GM12878 (cell line): ENCODE data around the gene CAMK2A. TPM values are rescaled to one million over a fixed set of nuclear protein-coding genes. Genes with fewer than 3 reads are reported as not detected.

Source experiments
- ATAC-seq: fragments of 200-7000 bp; cut with Tn5 transposase; 3 replicates; pipeline ENCODE4 v1.9.1; 2020; ENCODE audit warnings: mild to moderate bottlenecking, moderate library complexity
- BruUV-seq: library from RNA; stranded (reverse); fragments of 400-500 nt; replicated peaks from 2 replicates; lab custom pipeline; 2021; lab: Mats Ljungman, UMichigan
- CTCF ChIA-PET: fragments of 300-600 bp; sonication (Branson Sonifier 250); formaldehyde crosslinking; extraction: SDS; loops from one replicate; lab custom pipeline; 2021; ENCODE audit warnings: inconsistent platforms; lab: Yijun Ruan, JAX
- POLR2A ChIA-PET: fragments of 350-600 bp; formaldehyde crosslinking; extraction: SDS; loops from one replicate; lab custom pipeline; 2021; ENCODE audit warnings: inconsistent platforms; lab: Charles Lee
- RAD21 ChIA-PET: fragments of 300-600 bp; sonication (Branson Sonifier 250); formaldehyde crosslinking; loops from one replicate; lab custom pipeline; 2023; ENCODE audit warnings: antibody characterized with exemption; ENCODE audit not compliant: unreplicated experiment; lab: Charles Lee
- SMC1A ChIA-PET: fragments of 300-600 bp; sonication (Branson Sonifier 250); formaldehyde crosslinking; loops from one replicate; lab custom pipeline; 2023; ENCODE audit not compliant: unreplicated experiment, uncharacterized antibody; lab: Charles Lee
- DNase-seq: peaks from one replicate; pipeline ENCODE4 v3.0.0-alpha.2; 2011; ENCODE audit warnings: low read depth, low spot score
- FAIRE-seq: peaks from 3 replicates; lab custom pipeline; 2011; peaks lifted over from hg19 to GRCh38; lab: Jason Lieb, UNC
- H2AFZ ChIP-seq: 2 replicates; pipeline ENCODE4 v1.6.0; 2011; ENCODE audit warnings: low read depth, low read length, control low read depth; ENCODE audit not compliant: control insufficient read depth
- H3K27ac ChIP-seq: 2 replicates; pipeline ENCODE4 v1.5.1; 2011; ENCODE audit warnings: control low read depth; ENCODE audit not compliant: control insufficient read depth, insufficient read depth
- H3K27me3 ChIP-seq, 2 experiments: replicated peaks in 1 of 2; 2 replicates each; pipeline versions ENCODE4 v1.6.0 to v1.6.1; 2011; ENCODE audit warnings: low read length in 1 of 2; ENCODE audit not compliant: control insufficient read depth in 2 of 2, insufficient read depth in 2 of 2
- H3K36me3 ChIP-seq, 2 experiments: 2 replicates each; pipeline ENCODE4 v1.5.1; 2011; ENCODE audit warnings: low read length in 1 of 2; ENCODE audit not compliant: control insufficient read depth in 2 of 2, insufficient read depth in 2 of 2
- H3K4me1 ChIP-seq: 2 replicates; pipeline ENCODE4 v1.6.1; 2011; ENCODE audit warnings: mild to moderate bottlenecking, low read length, moderate library complexity, mixed read lengths; ENCODE audit not compliant: control insufficient read depth, insufficient read depth
- H3K4me2 ChIP-seq: 2 replicates; pipeline ENCODE4 v1.6.0; 2011; ENCODE audit warnings: control low read depth; ENCODE audit not compliant: control insufficient read depth, insufficient read depth
- H3K4me3 ChIP-seq: fragments of 200-600 bp; sonication (generic); 2 replicates; pipeline ENCODE4 v1.5.1; 2016
- H3K79me2 ChIP-seq: 2 replicates; pipeline ENCODE4 v1.6.0; 2011; ENCODE audit warnings: low read length; ENCODE audit not compliant: control insufficient read depth, insufficient read depth
- H3K9ac ChIP-seq: 2 replicates; pipeline ENCODE4 v1.8.0; 2011; ENCODE audit warnings: low read length, control low read depth, mixed read lengths; ENCODE audit not compliant: control insufficient read depth, insufficient read depth
- H3K9me3 ChIP-seq: replicated peaks from 3 replicates; pipeline ENCODE4 v1.5.1; 2011; ENCODE audit warnings: mild to moderate bottlenecking, low read length; ENCODE audit not compliant: control insufficient read depth, insufficient read depth
- H4K20me1 ChIP-seq: 2 replicates; pipeline ENCODE4 v1.6.0; 2011; ENCODE audit not compliant: control insufficient read depth, insufficient read depth
- CHD4 ChIP-seq: fragments of 200-600 bp; sonication (generic); IDR thresholded peaks from 2 replicates; pipeline ENCODE4 v1.6.1; 2016; ENCODE audit warnings: mild to moderate bottlenecking
- CREB1 ChIP-seq: IDR thresholded peaks from 2 replicates; pipeline ENCODE4 v1.6.1; 2012; ENCODE audit warnings: low read depth, mild to moderate bottlenecking, inconsistent platforms
- ESRRA ChIP-seq: IDR thresholded peaks from 2 replicates; pipeline ENCODE4 v1.6.1; 2012; ENCODE audit warnings: mild to moderate bottlenecking, low read length, improper control_type of control experiment
- HCFC1 ChIP-seq: fragments of 150-350 bp; IDR thresholded peaks from 2 replicates; pipeline ENCODE4 v1.6.1; 2014; ENCODE audit warnings: low read length
- MEF2A ChIP-seq: IDR thresholded peaks from 2 replicates; pipeline ENCODE4 v1.6.1; 2011; ENCODE audit warnings: low read depth, mild to moderate bottlenecking, low read length, moderate library complexity; ENCODE audit not compliant: insufficient read depth
- NFIC ChIP-seq: IDR thresholded peaks from 2 replicates; pipeline ENCODE4 v1.6.1; 2012; ENCODE audit warnings: low read depth, mild to moderate bottlenecking, inconsistent platforms, low read length, moderate library complexity
- NFYA ChIP-seq: IDR thresholded peaks from 2 replicates; pipeline ENCODE4 v1.6.1; 2011; ENCODE audit warnings: low read depth, mild to moderate bottlenecking, low read length, improper control_type of control experiment, borderline replicate concordance
- POLR2AphosphoS5 ChIP-seq: IDR thresholded peaks from 2 replicates; pipeline ENCODE4 v1.6.1; 2011; ENCODE audit warnings: mild to moderate bottlenecking, low read length, inconsistent platforms
- SMC3 ChIP-seq: IDR thresholded peaks from 2 replicates; pipeline ENCODE4 v1.6.1; 2011; ENCODE audit warnings: low read length, improper control_type of control experiment, borderline replicate concordance
- WGBS: methylation state at CpG from one replicate; pipeline ENCODE4 v1.1.6; 2016; ENCODE audit warnings: low lambda C conversion rate; ENCODE audit not compliant: insufficient replicate concordance, insufficient coverage; ENCODE audit errors: missing lambda C conversion rate; 5-methylcytosine and 5-hydroxymethylcytosine counted together
- in situ Hi-C: fragments of 300-500 bp; cut with MboI; formaldehyde crosslinking; loops from 9 replicates; pipeline ENCODE4 v1.14.3; 2018; ENCODE audit warnings: mixed read lengths
- intact Hi-C: fragments of 100-400 bp; cut with micrococcal nuclease; formaldehyde crosslinking; loops from one replicate; pipeline ENCODE4 v1.14.2; 2022; ENCODE audit not compliant: unreplicated experiment
- polyA plus RNA-seq, 11 experiments: library from polyadenylated mRNA; depleted of rRNA in 4 of 11; unstranded in 6 of 11; stranded (reverse) in 5 of 11; fragments of >200 nt; fragmentation: Nextera tagmentation in 4 of 11; fragmentation: Illumina TruSeq in 1 of 11; extraction: Ambion mirVana in 4 of 11; extraction: Trizol in 1 of 11; gene quantifications; 1 replicate in 1 of 11; 2 replicates in 10 of 11; pipeline versions ENCODE4 v1.2.1 to v1.2.3, GENCODE V29; 2011 to 2016; ENCODE audit warnings: inconsistent platforms in 2 of 11, missing spikeins in 2 of 11, low read depth in 1 of 11
- total RNA-seq, 4 experiments: library from RNA; depleted of rRNA in 3 of 4; stranded (reverse); fragments of >200 nt in 3 of 4; fragmentation: Illumina TruSeq in 1 of 4; extraction: Trizol in 1 of 4; gene quantifications; 2 replicates each; pipeline versions ENCODE4 v1.2.1 to v1.2.3, GENCODE V29; 2013 to 2021
- TF ChIP-seq, protein P1 (sequence below): IDR thresholded peaks from 2 replicates; pipeline ENCODE4 v1.6.1; 2011; ENCODE audit warnings: borderline replicate concordance, low read depth, mild to moderate bottlenecking, moderate library complexity, low read length; ENCODE audit not compliant: insufficient read depth, poor library complexity, severe bottlenecking
- TF ChIP-seq, protein P2 (sequence below): IDR thresholded peaks from 2 replicates; pipeline ENCODE4 v1.6.1; 2011; ENCODE audit warnings: low read depth, low read length, improper control_type of control experiment, borderline replicate concordance

Gene CAMK2A
- total and polyA plus RNA-seq, 10 of the 15 experiments (the other 5 are each of a cell fraction or from before 2014, with no cell fraction given), result 0.11 TPM; not detected in 9

DNA sequence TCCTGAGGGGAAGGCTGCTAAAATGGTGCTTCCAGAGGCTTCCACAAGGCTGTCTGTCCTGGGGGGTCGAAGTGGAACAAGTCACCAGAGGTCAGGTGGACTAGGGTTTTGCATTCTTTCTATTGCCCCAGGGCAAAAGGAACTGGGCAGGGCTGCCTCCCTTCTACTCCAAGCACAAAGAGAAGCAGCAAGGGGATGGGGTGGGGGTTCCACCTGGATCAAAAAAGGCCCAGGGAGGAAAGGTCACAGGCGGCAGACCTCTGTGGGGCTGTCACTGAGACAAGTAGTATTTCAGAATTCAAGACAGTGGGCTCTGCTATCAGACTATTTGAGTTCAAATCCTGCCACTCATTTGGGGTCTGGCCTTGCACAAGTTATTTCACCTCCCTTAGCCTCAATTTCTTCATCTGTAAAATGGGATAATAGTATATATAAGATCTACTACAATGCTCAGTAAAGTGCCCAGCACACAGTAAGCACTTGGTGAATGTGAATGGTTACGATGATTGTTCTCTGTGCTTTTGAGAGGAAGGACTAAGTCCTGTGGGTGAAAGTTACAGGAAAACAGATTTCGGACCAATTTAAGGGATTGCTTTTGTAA lies 15.0 kb upstream of the CAMK2A start:
- Histone ChIP-seq H3K9ac (no peak overlapping the region), H4K20me1 (no peaks in the 10 kb centered on the region; the same call in 1 of the 2 replicates), H2AFZ (no peak overlapping the region), H3K27ac (no peak overlapping the region), H3K4me2 (no peak overlapping the region), H3K36me3 (no peaks in the 10 kb centered on the region), H3K4me3 (no peak overlapping the region), H3K79me2 (no peaks in the 10 kb centered on the region), H3K9me3 (no peaks in the 10 kb centered on the region), H3K27me3 (peaks cover 0 to 7% of the 10 kb centered on the region in 2 experiments), H3K4me1 (no peaks in the 10 kb centered on the region)
- SMC1A ChIA-PET, result no interaction called here
- CTCF ChIA-PET, result no interaction called here
- no peak for ATAC-seq
- RAD21 ChIA-PET, result no interaction called here
- no peak for FAIRE-seq
- in situ Hi-C loops (no loop called here), intact Hi-C loops (no loop called here)
- POLR2A ChIA-PET, result no interaction called here
- DNase-seq, result no peak
- TF ChIP-seq ESRRA (no peak), HCFC1 (no peak), CREB1 (no peak)
- 9% methylated on average over 4 of the region's 4 CpGs for WGBS
- no TSS peak for BruUV-seq

DNA sequence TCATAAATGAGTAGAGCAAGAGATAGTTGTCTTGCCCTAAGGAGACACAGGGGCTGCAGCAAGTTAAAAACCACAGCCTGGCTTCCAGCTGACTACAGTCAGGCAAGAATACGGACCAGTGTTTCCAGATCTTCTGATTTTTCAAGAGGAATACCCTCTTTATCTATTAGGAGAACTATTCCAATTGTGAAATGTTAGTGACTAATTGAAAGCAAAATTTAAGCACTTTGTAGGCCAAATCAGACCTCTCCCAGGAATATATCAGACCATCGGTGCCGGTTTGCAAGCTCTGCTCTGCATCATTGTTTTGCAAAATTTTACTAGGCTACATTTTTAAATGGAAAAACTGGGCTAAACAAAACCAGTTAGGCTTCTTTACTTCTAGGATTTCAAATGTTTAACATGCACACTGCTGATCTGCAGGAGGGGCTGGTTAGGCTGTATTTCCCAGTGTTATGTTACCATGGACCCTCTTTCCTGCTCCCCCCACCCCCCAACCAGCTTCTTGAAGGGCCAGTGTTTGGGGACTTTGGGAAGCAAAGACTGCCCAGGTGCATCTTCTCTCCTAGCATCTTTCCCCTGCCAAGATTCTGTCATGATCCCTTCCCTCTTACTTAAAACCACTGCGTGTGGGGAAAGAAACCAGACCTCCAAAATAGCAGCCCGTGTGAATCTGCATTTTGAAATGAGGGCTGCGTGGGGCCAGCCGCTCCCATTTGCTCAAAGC lies 14.2 kb upstream of the CAMK2A start:
- in situ Hi-C loops, result no loop called here
- peaks cover 0 to 5% of the 10 kb centered on the region in 2 experiments; a peak in 3 of 4 replicates for H3K27me3 ChIP-seq
- no peak overlapping the region for H3K4me3 ChIP-seq
- BruUV-seq, result no TSS peak
- H2AFZ ChIP-seq, result no peak overlapping the region
- TF ChIP-seq, protein P1, sequence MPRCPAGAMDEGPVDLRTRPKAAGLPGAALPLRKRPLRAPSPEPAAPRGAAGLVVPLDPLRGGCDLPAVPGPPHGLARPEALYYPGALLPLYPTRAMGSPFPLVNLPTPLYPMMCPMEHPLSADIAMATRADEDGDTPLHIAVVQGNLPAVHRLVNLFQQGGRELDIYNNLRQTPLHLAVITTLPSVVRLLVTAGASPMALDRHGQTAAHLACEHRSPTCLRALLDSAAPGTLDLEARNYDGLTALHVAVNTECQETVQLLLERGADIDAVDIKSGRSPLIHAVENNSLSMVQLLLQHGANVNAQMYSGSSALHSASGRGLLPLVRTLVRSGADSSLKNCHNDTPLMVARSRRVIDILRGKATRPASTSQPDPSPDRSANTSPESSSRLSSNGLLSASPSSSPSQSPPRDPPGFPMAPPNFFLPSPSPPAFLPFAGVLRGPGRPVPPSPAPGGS, result no peak
- TF ChIP-seq, protein P2, sequence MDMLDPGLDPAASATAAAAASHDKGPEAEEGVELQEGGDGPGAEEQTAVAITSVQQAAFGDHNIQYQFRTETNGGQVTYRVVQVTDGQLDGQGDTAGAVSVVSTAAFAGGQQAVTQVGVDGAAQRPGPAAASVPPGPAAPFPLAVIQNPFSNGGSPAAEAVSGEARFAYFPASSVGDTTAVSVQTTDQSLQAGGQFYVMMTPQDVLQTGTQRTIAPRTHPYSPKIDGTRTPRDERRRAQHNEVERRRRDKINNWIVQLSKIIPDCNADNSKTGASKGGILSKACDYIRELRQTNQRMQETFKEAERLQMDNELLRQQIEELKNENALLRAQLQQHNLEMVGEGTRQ, result no peak
- TF ChIP-seq NFYA (no peak), SMC3 (no peak), POLR2AphosphoS5 (no peak), NFIC (no peak), MEF2A (no peak), CHD4 (no peak)
- no peak overlapping the region for H3K4me2 ChIP-seq
- FAIRE-seq (no peak), DNase-seq (no peak), ATAC-seq (no peak)
- no peaks in the 10 kb centered on the region for H3K4me1 ChIP-seq
- ChIA-PET SMC1A (no interaction called here), CTCF (interaction anchor here (0.6 kb wide), 1 partner anchor 197 kb away, joined by 3 read pairs; no protein-coding TSS in a partner anchor), POLR2A (no interaction called here), RAD21 (no interaction called here)
- no peaks in the 10 kb centered on the region; the same call in 1 of the 2 replicates for H4K20me1 ChIP-seq
- no peaks in the 10 kb centered on the region for H3K79me2 ChIP-seq
- H3K9ac ChIP-seq, result no peak overlapping the region
- WGBS, result 33% methylated on average over 7 of the region's 7 CpGs
- intact Hi-C loops, result no loop called here
- H3K36me3 ChIP-seq, result no peaks in the 10 kb centered on the region
- H3K27ac ChIP-seq, result no peak overlapping the region
- no peaks in the 10 kb centered on the region for H3K9me3 ChIP-seq
